ENCODE data around the gene RAPGEF4. TPM values are rescaled to one million over a fixed set of nuclear protein-coding genes. Genes with fewer than 3 reads are reported as not detected.

Gene RAPGEF4
- total RNA-seq, 3 donors from 2014 or later: 1.2 to 2.8 (median 2.2) TPM

DNA sequence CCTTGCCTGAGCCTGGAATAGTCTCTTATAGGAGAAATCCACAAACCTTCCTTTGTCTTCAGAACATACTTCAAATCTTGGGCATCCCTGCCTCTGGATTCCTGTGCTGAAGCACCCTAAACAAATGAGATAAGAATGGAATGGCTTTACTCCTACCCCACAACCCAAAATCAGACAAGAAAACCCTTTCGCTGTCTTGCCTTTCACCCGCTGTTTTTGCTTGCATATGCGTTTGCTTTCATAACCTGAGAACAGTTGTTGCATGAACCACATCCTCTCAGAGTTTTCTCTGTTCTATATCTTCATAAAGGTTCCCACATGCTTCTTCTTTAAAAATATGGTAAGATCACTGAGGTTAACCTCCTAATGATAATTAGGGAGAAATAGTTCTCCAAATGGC is 207.9 kb downstream of the RAPGEF4 start:
- DNase-seq (no peak), ATAC-seq (no peak)
- Histone ChIP-seq H3K4me1 (ENCODE audit: low read depth) (peaks cover 7% of the 10 kb centered on the region), H3K9me3 (no peaks in the 10 kb centered on the region), H3K36me3 (ENCODE audit: low read depth) (no peaks in the 10 kb centered on the region), H3K4me3 (no peak overlapping the region)
- intact Hi-C loops (cut with DNase I, micrococcal nuclease): no loop called here
- TF ChIP-seq, protein P1, sequence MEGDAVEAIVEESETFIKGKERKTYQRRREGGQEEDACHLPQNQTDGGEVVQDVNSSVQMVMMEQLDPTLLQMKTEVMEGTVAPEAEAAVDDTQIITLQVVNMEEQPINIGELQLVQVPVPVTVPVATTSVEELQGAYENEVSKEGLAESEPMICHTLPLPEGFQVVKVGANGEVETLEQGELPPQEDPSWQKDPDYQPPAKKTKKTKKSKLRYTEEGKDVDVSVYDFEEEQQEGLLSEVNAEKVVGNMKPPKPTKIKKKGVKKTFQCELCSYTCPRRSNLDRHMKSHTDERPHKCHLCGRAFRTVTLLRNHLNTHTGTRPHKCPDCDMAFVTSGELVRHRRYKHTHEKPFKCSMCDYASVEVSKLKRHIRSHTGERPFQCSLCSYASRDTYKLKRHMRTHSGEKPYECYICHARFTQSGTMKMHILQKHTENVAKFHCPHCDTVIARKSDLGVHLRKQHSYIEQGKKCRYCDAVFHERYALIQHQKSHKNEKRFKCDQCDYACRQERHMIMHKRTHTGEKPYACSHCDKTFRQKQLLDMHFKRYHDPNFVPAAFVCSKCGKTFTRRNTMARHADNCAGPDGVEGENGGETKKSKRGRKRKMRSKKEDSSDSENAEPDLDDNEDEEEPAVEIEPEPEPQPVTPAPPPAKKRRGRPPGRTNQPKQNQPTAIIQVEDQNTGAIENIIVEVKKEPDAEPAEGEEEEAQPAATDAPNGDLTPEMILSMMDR (IDR thresholded peaks at IDR 0.05): no peak

DNA sequence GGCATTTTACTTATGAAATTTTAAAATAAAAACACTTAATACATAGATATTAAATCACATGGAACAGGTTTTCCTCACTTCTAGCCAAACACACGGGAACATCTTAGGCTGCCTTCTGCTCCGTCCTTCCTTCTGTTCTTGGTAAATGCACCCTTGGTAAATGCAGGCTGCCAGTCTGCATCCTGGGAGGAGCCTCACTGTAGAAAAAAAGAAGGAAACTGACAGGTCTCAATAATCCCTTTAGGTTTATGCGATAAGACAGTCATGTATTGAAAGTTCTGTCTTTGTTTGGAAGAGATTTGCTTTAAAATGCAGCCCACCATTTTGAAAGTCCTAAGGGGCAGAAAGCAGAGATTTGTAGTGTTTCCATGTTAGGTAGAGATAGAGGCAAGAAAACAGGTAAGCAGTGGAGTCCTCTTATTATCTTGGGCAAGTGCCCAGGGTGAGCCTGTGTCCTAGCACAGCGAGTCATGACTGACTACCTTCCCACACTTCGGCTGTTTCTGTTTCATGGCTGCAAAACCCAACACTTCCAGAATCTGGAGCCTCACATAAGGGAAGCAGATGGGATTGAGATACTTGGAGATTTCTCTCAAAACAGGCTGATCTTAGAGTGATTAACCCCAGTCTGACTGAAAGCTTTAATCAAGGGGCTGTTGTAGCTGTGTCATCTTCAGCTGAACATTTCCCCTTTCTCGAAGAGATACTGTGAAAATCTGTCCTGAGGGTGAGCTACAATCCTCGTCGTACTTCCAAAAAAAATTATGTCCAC is 208.6 kb downstream of the RAPGEF4 start:
- Histone ChIP-seq H3K9me3 (no peaks in the 10 kb centered on the region), H3K4me3 (no peak overlapping the region), H3K36me3 (ENCODE audit: low read depth) (no peaks in the 10 kb centered on the region), H3K4me1 (ENCODE audit: low read depth) (peaks cover 2% of the 10 kb centered on the region)
- intact Hi-C loops (cut with DNase I, micrococcal nuclease): no loop called here
- no peak for DNase-seq
- TF ChIP-seq, protein P1 (IDR thresholded peaks at IDR 0.05): no peak
- ATAC-seq: no peak

- ATAC-seq (no peak), DNase-seq (no peak)
- Histone ChIP-seq H3K4me1 (ENCODE audit: low read depth) (peaks cover 3% of the 10 kb centered on the region), H3K36me3 (ENCODE audit: low read depth) (no peaks in the 10 kb centered on the region), H3K4me3 (no peak overlapping the region), H3K9me3 (no peaks in the 10 kb centered on the region)
- TF ChIP-seq, protein P1 (IDR thresholded peaks at IDR 0.05): no peak
- intact Hi-C loops (cut with DNase I, micrococcal nuclease): no loop called here
Measured at GRCh38 chr2:172944794-172945509, 209.3 kb downstream of the RAPGEF4 start.

GRCh38 chr2:172945510-172945850 is 209.8 kb downstream of the RAPGEF4 start:
- TF ChIP-seq, protein P1 (IDR thresholded peaks at IDR 0.05): no peak
- no peaks in the 10 kb centered on the region for H3K9me3 ChIP-seq
- peaks cover 3% of the 10 kb centered on the region for H3K4me1 ChIP-seq (ENCODE audit: low read depth)
- ATAC-seq (no peak), DNase-seq (no peak)
- no peaks in the 10 kb centered on the region for H3K36me3 ChIP-seq (ENCODE audit: low read depth)
- intact Hi-C loops (cut with DNase I, micrococcal nuclease): no loop called here
- no peak overlapping the region for H3K4me3 ChIP-seq

GRCh38 chr2:172947461-172948153 is 212.0 kb downstream of the RAPGEF4 start:
- intact Hi-C loops (cut with DNase I, micrococcal nuclease): no loop called here
- Histone ChIP-seq H3K36me3 (ENCODE audit: low read depth) (no peaks in the 10 kb centered on the region), H3K4me3 (no peak overlapping the region), H3K9me3 (no peaks in the 10 kb centered on the region), H3K4me1 (ENCODE audit: low read depth) (peaks cover 3% of the 10 kb centered on the region)
- TF ChIP-seq, protein P1 (IDR thresholded peaks at IDR 0.05): no peak
- DNase-seq (no peak), ATAC-seq (no peak)

All from mucosa of descending colon (tissue), 3 donors.